HCT116 (cell line): ENCODE results near the gene SCRG1. TPM values are rescaled to one million over a fixed set of nuclear protein-coding genes. Genes with fewer than 3 reads are reported as not detected.

Experiments
- ATAC-seq: fragments of 200-7000 bp; cut with Tn5 transposase; 2 replicates; pipeline ENCODE4 v1.9.1; 2020; ENCODE audit warnings: mild to moderate bottlenecking, moderate library complexity
- BruUV-seq: library from RNA; stranded (reverse); fragments of 400-500 nt; replicated peaks from 2 replicates; lab custom pipeline; 2021; lab: Mats Ljungman, UMichigan
- CTCF ChIA-PET: fragments of 300-600 bp; sonication (Branson Sonifier 250); formaldehyde crosslinking; loops from one replicate; lab custom pipeline; 2021; ENCODE audit warnings: antibody characterized with exemption; lab: Charles Lee
- POLR2A ChIA-PET: fragments of 300-600, 350-600 bp; sonication (Branson Sonifier 250); formaldehyde crosslinking; loops from one replicate; lab custom pipeline; 2021; ENCODE audit warnings: antibody characterized with exemption; lab: Charles Lee
- RAD21 ChIA-PET, 2 experiments: fragments of 300-600 bp; sonication (Branson Sonifier 250); formaldehyde crosslinking; loops; one replicate each; lab custom pipeline; 2023; ENCODE audit warnings: low total read pairs in 2 of 2; ENCODE audit not compliant: uncharacterized antibody in 2 of 2, unreplicated experiment in 2 of 2, low non-redundant PET in 1 of 2; lab: Charles Lee
- DNase-seq: peaks from one replicate; pipeline ENCODE4 v3.0.0-alpha.2; 2010; ENCODE audit warnings: low read depth, low spot score
- H2AFZ ChIP-seq: fragments of 200-600 bp; shearing (Covaris generic), sonication (generic); 2 replicates; pipeline ENCODE4 v1.6.1; 2017; ENCODE audit warnings: low read depth, mixed run types, mixed read lengths, antibody characterized with exemption, low read length; ENCODE audit not compliant: poor library complexity, severe bottlenecking
- H3K27ac ChIP-seq: 2 replicates; pipeline ENCODE4 v1.5.1; 2012; ENCODE audit warnings: low read depth, low read length
- H3K27me3 ChIP-seq: fragments of 200-600 bp; sonication (generic); 2 replicates; pipeline ENCODE4 v1.6.1; 2016; ENCODE audit warnings: mixed run types, low read length, mixed read lengths; ENCODE audit not compliant: insufficient read depth
- H3K36me3 ChIP-seq, 2 experiments: fragments of 200-500 bp in 1 of 2; fragments of 200-600 bp in 1 of 2; sonication (Bioruptor generic) in 1 of 2; sonication (generic) in 1 of 2; 2 replicates each; pipeline versions ENCODE4 v1.5.1 to v1.6.1; 2014 to 2016; ENCODE audit warnings: low read length in 2 of 2, inconsistent platforms in 1 of 2, mixed read lengths in 1 of 2, mixed run types in 1 of 2; ENCODE audit not compliant: insufficient read depth in 2 of 2, control insufficient read depth in 1 of 2
- H3K4me1 ChIP-seq, 2 experiments: fragments of 200-600 bp in 1 of 2; sonication (generic) in 1 of 2; 2 replicates each; pipeline versions ENCODE4 v1.5.1 to v1.6.1; 2012 to 2017; ENCODE audit warnings: low read length in 2 of 2, inconsistent platforms in 1 of 2, mild to moderate bottlenecking in 1 of 2, mixed read lengths in 1 of 2, mixed run types in 1 of 2, moderate library complexity in 1 of 2; ENCODE audit not compliant: insufficient read depth in 2 of 2, control insufficient read depth in 1 of 2
- H3K4me2 ChIP-seq: fragments of 200-600 bp; sonication (generic); 2 replicates; pipeline ENCODE4 v1.6.1; 2017; ENCODE audit warnings: mixed run types, low read length, mixed read lengths
- H3K4me3 ChIP-seq, 2 experiments: fragments of 200-600 bp in 1 of 2; sonication (generic) in 1 of 2; replicated peaks in 1 of 2; 2 replicates each; pipeline ENCODE4 v1.5.1; 2011 to 2016; ENCODE audit warnings: low read length in 2 of 2, control low read depth in 1 of 2, low read depth in 1 of 2, mild to moderate bottlenecking in 1 of 2, mixed read lengths in 1 of 2, mixed run types in 1 of 2
- H3K79me2 ChIP-seq: fragments of 200-600 bp; sonication (generic); 2 replicates; pipeline ENCODE4 v1.6.1; 2017; ENCODE audit warnings: mild to moderate bottlenecking, mixed run types, low read length, moderate library complexity, mixed read lengths; ENCODE audit not compliant: insufficient read depth
- H3K9ac ChIP-seq: fragments of 200-600 bp; sonication (generic); 2 replicates; pipeline ENCODE4 v1.6.1; 2016; ENCODE audit warnings: low read length, mixed read lengths
- H3K9me2 ChIP-seq: fragments of 200-600 bp; sonication (generic), shearing (Covaris generic); 2 replicates; pipeline ENCODE4 v1.6.1; 2017; ENCODE audit warnings: mixed run types, mild to moderate bottlenecking, moderate library complexity; ENCODE audit not compliant: insufficient read depth
- H3K9me3 ChIP-seq, 2 experiments: fragments of 200-500 bp in 1 of 2; fragments of 200-600 bp in 1 of 2; sonication (Bioruptor generic) in 1 of 2; sonication (generic) in 1 of 2; 2 replicates each; pipeline ENCODE4 v1.6.1; 2014 to 2017; ENCODE audit warnings: low read length in 2 of 2, mixed read lengths in 2 of 2, inconsistent platforms in 1 of 2, low read depth in 1 of 2, mild to moderate bottlenecking in 1 of 2, mixed run types in 1 of 2, moderate library complexity in 1 of 2; ENCODE audit not compliant: control insufficient read depth in 1 of 2, insufficient read depth in 1 of 2
- H4K20me1 ChIP-seq: fragments of 200-600 bp; sonication (generic), shearing (Covaris generic); 2 replicates; pipeline ENCODE4 v1.6.1; 2017; ENCODE audit warnings: mixed run types, mild to moderate bottlenecking, moderate library complexity; ENCODE audit not compliant: insufficient read depth
- CBX3 ChIP-seq: IDR thresholded peaks from 2 replicates; pipeline ENCODE4 v1.6.1; 2012; ENCODE audit warnings: low read depth
- ELF1 ChIP-seq: IDR thresholded peaks from 2 replicates; pipeline ENCODE4 v1.6.1; 2012; ENCODE audit warnings: low read depth, borderline replicate concordance
- EZH2 ChIP-seq: fragments of 200-600 bp; sonication (generic); IDR thresholded peaks from 2 replicates; pipeline ENCODE4 v1.6.1; 2017; ENCODE audit warnings: antibody characterized with exemption, mixed run types
- EZH2phosphoT487 ChIP-seq: fragments of 200-600 bp; IDR thresholded peaks from 2 replicates; pipeline ENCODE4 v1.6.1; 2018; ENCODE audit warnings: antibody characterized with exemption, borderline replicate concordance
- FOSL1 ChIP-seq: IDR thresholded peaks from 2 replicates; pipeline ENCODE4 v1.6.1; 2012; ENCODE audit warnings: low read depth
- JUND ChIP-seq: IDR thresholded peaks from 2 replicates; pipeline ENCODE4 v1.6.1; 2012
- RAD21 ChIP-seq: IDR thresholded peaks from 2 replicates; pipeline ENCODE4 v1.6.1; 2012; ENCODE audit warnings: low read depth, mild to moderate bottlenecking
- SIN3A ChIP-seq: IDR thresholded peaks from 2 replicates; pipeline ENCODE4 v1.6.1; 2012; ENCODE audit warnings: low read depth
- SRF ChIP-seq: IDR thresholded peaks from 2 replicates; pipeline ENCODE4 v1.6.1; 2012; ENCODE audit warnings: low read depth
- TCF7L2 ChIP-seq: IDR thresholded peaks from 2 replicates; pipeline ENCODE4 v1.7.0; 2011; ENCODE audit warnings: borderline replicate concordance, inconsistent platforms; ENCODE audit not compliant: insufficient read depth, insufficient read length; ENCODE audit errors: extremely low read depth
- YY1 ChIP-seq: IDR thresholded peaks from 2 replicates; pipeline ENCODE4 v1.6.1; 2011; ENCODE audit warnings: low read length, low read depth, moderate library complexity, mild to moderate bottlenecking; ENCODE audit not compliant: insufficient replicate concordance; ENCODE audit errors: extremely low read depth
- ZFX ChIP-seq: fragments of 450-650 bp; IDR thresholded peaks from 2 replicates; pipeline ENCODE4 v1.6.1; 2017
- intact Hi-C: fragments of 100-400 bp; cut with micrococcal nuclease; formaldehyde crosslinking; loops from 2 replicates; pipeline ENCODE4 v1.10.0; 2022
- total RNA-seq: library from RNA; stranded (reverse); gene quantifications from one replicate; pipeline ENCODE4 v1.2.1, GENCODE V29; 2021; ENCODE audit not compliant: unreplicated experiment
- TF ChIP-seq, protein P1 (sequence below): IDR thresholded peaks from 2 replicates; pipeline ENCODE4 v1.6.1; 2012
- TF ChIP-seq, protein P2 (sequence below), 3 experiments: fragments of 200-600 bp in 1 of 3; sonication (generic) in 1 of 3; IDR thresholded peaks in 2 of 3; conservative IDR thresholded peaks in 1 of 3; 2 replicates each; pipeline ENCODE4 v1.5.1; 2012 to 2017; ENCODE audit warnings: low read depth in 2 of 3, low read length in 2 of 3, antibody characterized with exemption in 1 of 3, borderline replicate concordance in 1 of 3, control low read depth in 1 of 3, mild to moderate bottlenecking in 1 of 3, mixed read lengths in 1 of 3, mixed run types in 1 of 3, moderate library complexity in 1 of 3; ENCODE audit not compliant: insufficient read depth in 1 of 3
- TF ChIP-seq, protein P3 (sequence below): IDR thresholded peaks from 2 replicates; pipeline ENCODE4 v1.6.1; 2012; ENCODE audit warnings: low read depth
- TF ChIP-seq, protein P4 (sequence below): IDR thresholded peaks from 2 replicates; pipeline ENCODE4 v1.6.1; 2012
- TF ChIP-seq, protein P5 (sequence below): IDR thresholded peaks from 2 replicates; pipeline ENCODE4 v1.6.1; 2011; ENCODE audit warnings: mild to moderate bottlenecking, low read length, moderate library complexity; ENCODE audit not compliant: insufficient replicate concordance; ENCODE audit errors: extremely low read depth

SCRG1 gene
- total RNA-seq, 1 experiment from 2014 or later, result not detected

DNA sequence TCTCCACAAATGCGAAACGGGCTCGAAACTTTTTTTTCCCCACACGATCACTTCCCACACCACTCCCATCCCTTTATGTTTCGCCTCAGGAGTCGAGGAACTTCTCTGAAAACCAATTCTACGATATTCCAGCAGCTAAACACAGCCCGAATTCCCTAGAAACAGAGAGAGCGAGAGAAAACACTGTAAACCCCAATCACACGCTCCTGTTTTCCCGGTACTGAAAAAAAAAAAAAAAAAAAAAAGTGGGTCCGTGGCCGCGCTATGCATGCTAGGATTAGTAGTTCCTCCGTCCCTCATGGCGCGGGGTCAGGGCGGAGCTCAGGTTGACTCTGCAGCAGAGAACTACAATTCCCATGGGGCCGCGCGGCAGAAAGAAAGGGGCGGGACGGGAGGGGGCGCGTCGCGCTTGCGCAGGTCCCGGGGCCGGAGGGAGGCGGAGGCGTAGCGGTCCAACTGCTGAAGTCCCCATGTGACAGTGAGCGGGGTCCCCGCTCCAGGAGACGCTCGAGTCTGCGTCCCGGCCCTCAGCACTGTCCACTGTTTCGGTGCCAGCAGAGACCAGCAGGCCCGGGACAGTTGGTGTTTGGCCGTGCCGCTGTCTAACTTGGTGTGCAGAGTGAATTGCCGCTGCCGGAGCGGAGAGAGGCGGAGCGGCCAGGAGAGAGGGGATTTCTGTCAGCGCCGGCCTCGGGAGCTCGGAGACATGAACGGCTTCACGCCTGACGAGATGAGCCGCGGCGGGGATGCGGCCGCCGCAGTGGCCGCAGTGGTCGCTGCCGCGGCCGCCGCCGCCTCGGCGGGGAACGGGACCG, 28.2 kb downstream of the SCRG1 start, which contains the start of gene SAP30:
SAP30 (plus strand) TSS at position 478 of the 815 bp plus-strand sequence; CDS start at position 707, 229 bp downstream.
- intact Hi-C loops, result loop anchor here (2.0 kb wide), 1 partner anchor 36 kb away; the partner anchor contains the start of gene HMGB2
- TF ChIP-seq, protein P1, sequence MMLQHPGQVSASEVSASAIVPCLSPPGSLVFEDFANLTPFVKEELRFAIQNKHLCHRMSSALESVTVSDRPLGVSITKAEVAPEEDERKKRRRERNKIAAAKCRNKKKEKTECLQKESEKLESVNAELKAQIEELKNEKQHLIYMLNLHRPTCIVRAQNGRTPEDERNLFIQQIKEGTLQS, result no peak
- no peak for TF ChIP-seq EZH2phosphoT487
- no peak for TF ChIP-seq EZH2
- TF ChIP-seq RAD21, result no peak
- TF ChIP-seq YY1, result peak; percentile 86
- TF ChIP-seq, protein P2, sequence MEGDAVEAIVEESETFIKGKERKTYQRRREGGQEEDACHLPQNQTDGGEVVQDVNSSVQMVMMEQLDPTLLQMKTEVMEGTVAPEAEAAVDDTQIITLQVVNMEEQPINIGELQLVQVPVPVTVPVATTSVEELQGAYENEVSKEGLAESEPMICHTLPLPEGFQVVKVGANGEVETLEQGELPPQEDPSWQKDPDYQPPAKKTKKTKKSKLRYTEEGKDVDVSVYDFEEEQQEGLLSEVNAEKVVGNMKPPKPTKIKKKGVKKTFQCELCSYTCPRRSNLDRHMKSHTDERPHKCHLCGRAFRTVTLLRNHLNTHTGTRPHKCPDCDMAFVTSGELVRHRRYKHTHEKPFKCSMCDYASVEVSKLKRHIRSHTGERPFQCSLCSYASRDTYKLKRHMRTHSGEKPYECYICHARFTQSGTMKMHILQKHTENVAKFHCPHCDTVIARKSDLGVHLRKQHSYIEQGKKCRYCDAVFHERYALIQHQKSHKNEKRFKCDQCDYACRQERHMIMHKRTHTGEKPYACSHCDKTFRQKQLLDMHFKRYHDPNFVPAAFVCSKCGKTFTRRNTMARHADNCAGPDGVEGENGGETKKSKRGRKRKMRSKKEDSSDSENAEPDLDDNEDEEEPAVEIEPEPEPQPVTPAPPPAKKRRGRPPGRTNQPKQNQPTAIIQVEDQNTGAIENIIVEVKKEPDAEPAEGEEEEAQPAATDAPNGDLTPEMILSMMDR (IDR thresholded peaks at IDR 0.05 in 2 of 3, conservative IDR thresholded peaks at IDR 0.05 in 1 of 3; ENCODE audit: borderline replicate concordance in 1 of 3, insufficient read depth in 1 of 3, low read depth in 2 of 3, low read length in 2 of 3), result no peak
- no peak for TF ChIP-seq TCF7L2
- TF ChIP-seq CBX3, result no peak
- TF ChIP-seq FOSL1, result no peak
- no peak; the same call in 1 of the 2 replicates for TF ChIP-seq ELF1
- TF ChIP-seq SIN3A, result peak; percentile 97
- no peak for TF ChIP-seq JUND
- no peak for TF ChIP-seq SRF
- TF ChIP-seq, protein P3, sequence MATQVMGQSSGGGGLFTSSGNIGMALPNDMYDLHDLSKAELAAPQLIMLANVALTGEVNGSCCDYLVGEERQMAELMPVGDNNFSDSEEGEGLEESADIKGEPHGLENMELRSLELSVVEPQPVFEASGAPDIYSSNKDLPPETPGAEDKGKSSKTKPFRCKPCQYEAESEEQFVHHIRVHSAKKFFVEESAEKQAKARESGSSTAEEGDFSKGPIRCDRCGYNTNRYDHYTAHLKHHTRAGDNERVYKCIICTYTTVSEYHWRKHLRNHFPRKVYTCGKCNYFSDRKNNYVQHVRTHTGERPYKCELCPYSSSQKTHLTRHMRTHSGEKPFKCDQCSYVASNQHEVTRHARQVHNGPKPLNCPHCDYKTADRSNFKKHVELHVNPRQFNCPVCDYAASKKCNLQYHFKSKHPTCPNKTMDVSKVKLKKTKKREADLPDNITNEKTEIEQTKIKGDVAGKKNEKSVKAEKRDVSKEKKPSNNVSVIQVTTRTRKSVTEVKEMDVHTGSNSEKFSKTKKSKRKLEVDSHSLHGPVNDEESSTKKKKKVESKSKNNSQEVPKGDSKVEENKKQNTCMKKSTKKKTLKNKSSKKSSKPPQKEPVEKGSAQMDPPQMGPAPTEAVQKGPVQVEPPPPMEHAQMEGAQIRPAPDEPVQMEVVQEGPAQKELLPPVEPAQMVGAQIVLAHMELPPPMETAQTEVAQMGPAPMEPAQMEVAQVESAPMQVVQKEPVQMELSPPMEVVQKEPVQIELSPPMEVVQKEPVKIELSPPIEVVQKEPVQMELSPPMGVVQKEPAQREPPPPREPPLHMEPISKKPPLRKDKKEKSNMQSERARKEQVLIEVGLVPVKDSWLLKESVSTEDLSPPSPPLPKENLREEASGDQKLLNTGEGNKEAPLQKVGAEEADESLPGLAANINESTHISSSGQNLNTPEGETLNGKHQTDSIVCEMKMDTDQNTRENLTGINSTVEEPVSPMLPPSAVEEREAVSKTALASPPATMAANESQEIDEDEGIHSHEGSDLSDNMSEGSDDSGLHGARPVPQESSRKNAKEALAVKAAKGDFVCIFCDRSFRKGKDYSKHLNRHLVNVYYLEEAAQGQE, result no peak; the same call in 1 of the 2 replicates
- peak; percentile 63 for TF ChIP-seq ZFX
- TF ChIP-seq, protein P4, sequence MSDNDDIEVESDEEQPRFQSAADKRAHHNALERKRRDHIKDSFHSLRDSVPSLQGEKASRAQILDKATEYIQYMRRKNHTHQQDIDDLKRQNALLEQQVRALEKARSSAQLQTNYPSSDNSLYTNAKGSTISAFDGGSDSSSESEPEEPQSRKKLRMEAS, result peak; percentile 94
- TF ChIP-seq, protein P5, sequence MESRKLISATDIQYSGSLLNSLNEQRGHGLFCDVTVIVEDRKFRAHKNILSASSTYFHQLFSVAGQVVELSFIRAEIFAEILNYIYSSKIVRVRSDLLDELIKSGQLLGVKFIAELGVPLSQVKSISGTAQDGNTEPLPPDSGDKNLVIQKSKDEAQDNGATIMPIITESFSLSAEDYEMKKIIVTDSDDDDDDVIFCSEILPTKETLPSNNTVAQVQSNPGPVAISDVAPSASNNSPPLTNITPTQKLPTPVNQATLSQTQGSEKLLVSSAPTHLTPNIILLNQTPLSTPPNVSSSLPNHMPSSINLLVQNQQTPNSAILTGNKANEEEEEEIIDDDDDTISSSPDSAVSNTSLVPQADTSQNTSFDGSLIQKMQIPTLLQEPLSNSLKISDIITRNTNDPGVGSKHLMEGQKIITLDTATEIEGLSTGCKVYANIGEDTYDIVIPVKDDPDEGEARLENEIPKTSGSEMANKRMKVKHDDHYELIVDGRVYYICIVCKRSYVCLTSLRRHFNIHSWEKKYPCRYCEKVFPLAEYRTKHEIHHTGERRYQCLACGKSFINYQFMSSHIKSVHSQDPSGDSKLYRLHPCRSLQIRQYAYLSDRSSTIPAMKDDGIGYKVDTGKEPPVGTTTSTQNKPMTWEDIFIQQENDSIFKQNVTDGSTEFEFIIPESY, result no peak

More for the DNA sequence above, 28.2 kb downstream of the SCRG1 start, which contains the start of gene SAP30:
- Histone ChIP-seq H3K9me3 (no peaks in the 10 kb centered on the region), H3K27me3 (no peaks in the 10 kb centered on the region), H3K4me3 (peak within 1 kb of the TSS; percentile 81 to 86), H3K9ac (peak within 1 kb of the TSS; percentile 66), H3K9me2 (no peaks in the 10 kb centered on the region), H3K4me2 (peak within 1 kb of the TSS; percentile 98), H3K36me3 (0 out of 4 replicates have a peak, but pooled peaks cover 0 to 2% of the 10 kb centered on the region in 2 experiments), H2AFZ (peak within 1 kb of the TSS; percentile 98), H3K4me1 (peaks cover 0 to 20% of the 10 kb centered on the region in 2 experiments; a peak in 3 of 4 replicates), H3K79me2 (no peaks in the 10 kb centered on the region), H4K20me1 (no peaks in the 10 kb centered on the region; the same call in 1 of the 2 replicates), H3K27ac (peak within 1 kb of the TSS; percentile 73)
- BruUV-seq, result no TSS peak
- RAD21 ChIA-PET, result interaction anchor here (0.7 to 1.4 kb wide), 5 partner anchors 14 to 1743 kb away, joined by 3 to 5 read pairs (median 3); no protein-coding TSS in a partner anchor
- DNase-seq (peak; percentile 94), ATAC-seq (peak; percentile 87)
- POLR2A ChIA-PET, result interaction anchor here (0.6 to 3.7 kb wide), 7 partner anchors 10 to 437 kb away, joined by 3 to 54 read pairs (median 4); partner anchors contain the start of gene HMGB2
- CTCF ChIA-PET, result interaction anchor here (0.7 to 2.0 kb wide), 8 partner anchors 10 to 913 kb away, joined by 4 to 13 read pairs (median 4); partner anchors contain the start of gene CEP44
